Spinal cord (tissue), 10 donors: ENCODE measurements around the gene CHN2. TPM values are rescaled to one million over a fixed set of nuclear protein-coding genes. Genes with fewer than 3 reads are reported as not detected.
A peak's percentile ranks its signal among the peaks of the same experiment; 100 is the strongest.

Experiments used
- DNase-seq, 6 donors: peaks; one replicate each; pipeline versions ENCODE4 v3.0.0 to v3.0.0-alpha.2; 2013 to 2015; ENCODE audit warnings: low spot score in 6 of 6, low read depth in 4 of 6
- H3K27ac ChIP-seq: one replicate; pipeline ENCODE4 v1.5.1; 2013; ENCODE audit warnings: low read depth, low read length, control low read depth
- H3K27me3 ChIP-seq: one replicate; pipeline ENCODE4 v1.6.1; 2013; ENCODE audit warnings: low read length; ENCODE audit not compliant: control insufficient read depth, insufficient read depth
- H3K36me3 ChIP-seq: one replicate; pipeline ENCODE4 v1.6.1; 2013; ENCODE audit warnings: low read length; ENCODE audit not compliant: control insufficient read depth, insufficient read depth
- H3K4me1 ChIP-seq: one replicate; pipeline ENCODE4 v1.6.1; 2013; ENCODE audit warnings: low read length; ENCODE audit not compliant: control insufficient read depth, insufficient read depth
- H3K4me3 ChIP-seq: one replicate; pipeline ENCODE4 v1.5.1; 2013; ENCODE audit warnings: low read depth, low read length, control low read depth
- H3K9me3 ChIP-seq: one replicate; pipeline ENCODE4 v1.6.1; 2013; ENCODE audit warnings: low read length; ENCODE audit not compliant: control insufficient read depth, insufficient read depth
- WGBS: methylation state at CpG from one replicate; pipeline ENCODE4 v1.1.5; 2013; ENCODE audit warnings: missing lambda C conversion rate; ENCODE audit not compliant: insufficient coverage; 5-methylcytosine and 5-hydroxymethylcytosine counted together
- polyA plus RNA-seq, 2 donors: library from polyadenylated mRNA; unstranded; fragments of 120-200 nt; gene quantifications; one replicate each; pipeline ENCODE4 v1.2.1, GENCODE V29; 2013; ENCODE audit not compliant: insufficient read length in 2 of 2
- total RNA-seq, 2 donors: library from RNA; depleted of rRNA in 1 of 2; stranded (reverse); fragments of 120-200 nt in 1 of 2; fragments of >200 nt in 1 of 2; gene quantifications; one replicate each; pipeline versions ENCODE4 v1.2.3 to v1.2.4, GENCODE V29; 2013 to 2014
- donor health status: healthy.

The CHN2 gene
- total and polyA plus RNA-seq, 4 donors, result 17.9 to 30.5 (median 21.4) TPM

DNA sequence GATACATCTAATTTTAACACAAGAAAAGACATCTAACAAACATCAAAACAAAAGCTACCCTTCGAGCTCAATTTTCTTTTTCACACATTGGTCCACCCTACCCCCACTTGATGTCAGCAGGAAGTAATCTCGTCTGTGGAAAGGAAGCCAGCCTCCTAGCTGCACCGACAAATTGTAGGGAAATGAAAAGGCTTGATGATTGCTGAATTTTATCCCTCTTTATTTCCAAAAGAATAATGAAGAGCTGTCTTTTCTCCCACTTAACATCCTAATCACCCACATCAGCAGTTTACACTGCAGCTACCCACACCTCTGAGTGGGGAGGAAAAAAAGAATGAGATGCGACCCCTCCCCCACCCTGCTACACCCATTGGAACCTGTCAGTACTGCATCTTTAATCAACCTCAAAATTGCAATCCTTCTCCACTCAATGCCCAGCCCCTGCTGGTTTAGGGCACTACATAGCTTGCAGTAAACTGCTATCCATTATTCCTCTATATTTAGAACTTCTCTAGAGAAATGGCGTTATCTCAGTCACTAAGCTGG, 37.6 kb upstream of the CHN2 start:
- H3K4me3 ChIP-seq, result no peak overlapping the region
- no peaks in the 10 kb centered on the region for H3K36me3 ChIP-seq
- H3K4me1 ChIP-seq, result no peaks in the 10 kb centered on the region
- DNase-seq, result peak in 1 of 6 donors; percentile 69
- H3K9me3 ChIP-seq, result no peaks in the 10 kb centered on the region
- no CpG with 5 or more reads among the region's 5 CpGs for WGBS
- no peaks in the 10 kb centered on the region for H3K27me3 ChIP-seq
- no peak overlapping the region for H3K27ac ChIP-seq

DNA sequence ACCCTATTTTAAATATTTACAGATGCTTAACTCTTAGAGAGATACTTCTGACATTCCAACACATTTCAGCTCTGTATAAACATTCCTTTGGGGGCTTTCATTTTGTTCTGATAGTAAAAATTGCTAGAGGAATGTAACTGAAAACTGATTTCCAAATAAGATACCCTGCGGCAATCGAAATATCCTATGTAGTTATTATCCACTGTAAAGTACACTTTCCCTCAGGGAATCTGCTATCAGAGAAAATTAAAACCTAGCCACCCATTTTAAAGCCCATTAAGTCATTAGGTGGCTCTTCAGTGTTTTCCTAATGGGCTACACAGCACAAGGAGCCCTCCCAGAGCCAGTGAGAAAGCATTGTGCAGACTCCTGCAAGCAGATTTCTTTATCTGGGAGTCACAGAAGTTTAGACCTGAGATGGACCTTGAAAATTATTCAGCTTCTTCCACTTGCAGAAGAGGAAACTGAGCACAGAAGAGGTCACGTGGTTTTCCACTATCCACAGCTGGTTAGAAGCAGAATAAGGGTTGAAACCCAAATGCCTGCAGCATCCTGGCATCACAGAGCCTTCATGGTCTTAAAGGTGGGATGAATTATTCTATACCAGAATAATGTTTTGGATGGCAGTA, 35.7 kb upstream of the CHN2 start:
- no peaks in the 10 kb centered on the region for H3K4me1 ChIP-seq
- H3K9me3 ChIP-seq, result no peaks in the 10 kb centered on the region
- H3K4me3 ChIP-seq, result no peak overlapping the region
- no peaks in the 10 kb centered on the region for H3K27me3 ChIP-seq
- H3K36me3 ChIP-seq, result no peaks in the 10 kb centered on the region
- 30% methylated on average over 2 of the region's 3 CpGs for WGBS
- no peak overlapping the region for H3K27ac ChIP-seq
- DNase-seq, result peak in 1 of 6 donors; percentile 85

DNA sequence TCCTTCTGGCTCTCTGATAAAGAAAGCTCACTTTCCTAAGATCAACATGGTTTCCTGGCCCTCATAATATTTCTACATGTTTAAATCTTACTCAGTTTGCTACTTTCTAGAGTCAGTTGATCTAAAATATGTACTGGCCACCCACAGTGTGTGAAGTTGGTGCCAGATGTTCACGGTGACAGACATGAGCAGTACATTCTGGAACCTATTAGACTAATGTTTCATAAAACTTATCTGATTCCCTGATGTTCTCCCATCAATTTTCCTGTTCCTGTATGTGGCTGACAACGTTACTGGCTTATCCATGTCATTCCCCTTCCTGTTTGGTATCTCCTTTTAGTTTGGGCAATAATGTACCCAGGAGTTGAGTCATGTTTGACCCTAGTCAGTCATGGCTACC, 34.5 kb upstream of the CHN2 start:
- DNase-seq, result no peak
- H3K4me3 ChIP-seq, result no peak overlapping the region
- 100% methylated on average over 1 of the region's 2 CpGs for WGBS

DNA sequence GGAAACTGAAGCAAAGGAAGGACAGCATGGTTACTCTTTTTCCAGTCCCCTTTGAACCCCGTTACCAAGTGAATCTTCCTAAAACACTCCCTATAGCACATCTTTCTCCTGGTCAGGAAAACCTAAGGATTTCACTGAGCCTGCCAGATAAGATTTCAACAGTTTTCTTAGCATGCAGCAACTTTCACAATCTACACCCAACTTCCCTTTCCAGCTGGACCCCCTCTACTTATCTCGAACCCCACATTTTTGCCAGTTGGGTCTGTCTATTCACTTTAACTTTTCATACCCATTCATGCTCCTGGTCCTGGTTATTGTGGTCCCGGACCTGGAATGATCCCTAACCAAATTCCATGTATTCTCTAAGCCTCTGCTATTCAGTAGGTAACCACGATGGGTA, 33.3 kb upstream of the CHN2 start:
- Histone ChIP-seq H3K4me1 (no peaks in the 10 kb centered on the region), H3K27ac (no peak overlapping the region), H3K9me3 (no peaks in the 10 kb centered on the region), H3K27me3 (no peaks in the 10 kb centered on the region), H3K4me3 (no peak overlapping the region), H3K36me3 (no peaks in the 10 kb centered on the region)
- no peak for DNase-seq
- 93% methylated on average over 3 of the region's 4 CpGs for WGBS

More for the DNA sequence above, 34.5 kb upstream of the CHN2 start:
- no peaks in the 10 kb centered on the region for H3K36me3 ChIP-seq
- no peaks in the 10 kb centered on the region for H3K4me1 ChIP-seq
- no peak overlapping the region for H3K27ac ChIP-seq
- no peaks in the 10 kb centered on the region for H3K9me3 ChIP-seq
- H3K27me3 ChIP-seq, result no peaks in the 10 kb centered on the region

DNA sequence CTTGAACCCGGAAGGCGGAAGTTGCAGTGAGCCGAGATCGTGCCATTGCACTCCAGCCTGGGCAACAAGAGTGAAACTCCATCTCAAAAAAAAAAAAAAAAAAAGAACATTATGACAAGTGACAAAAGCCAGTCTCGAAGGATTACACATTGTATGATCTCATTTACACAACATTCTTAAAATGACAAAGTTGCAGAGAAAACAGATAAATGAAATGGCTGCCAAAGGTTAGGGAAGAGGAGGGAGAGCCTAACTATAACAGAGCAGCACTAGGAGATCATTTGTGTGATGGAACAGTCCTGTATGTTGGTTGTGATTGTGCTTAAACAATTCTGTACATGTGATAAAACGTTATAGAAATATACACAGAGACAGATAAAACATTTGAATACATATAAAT, 32.0 kb upstream of the CHN2 start:
- Histone ChIP-seq H3K4me3 (no peak overlapping the region), H3K27me3 (no peaks in the 10 kb centered on the region), H3K27ac (no peak overlapping the region), H3K9me3 (no peaks in the 10 kb centered on the region), H3K4me1 (no peaks in the 10 kb centered on the region), H3K36me3 (no peaks in the 10 kb centered on the region)
- WGBS, result no CpG with 5 or more reads among the region's 6 CpGs
- no peak for DNase-seq

DNA sequence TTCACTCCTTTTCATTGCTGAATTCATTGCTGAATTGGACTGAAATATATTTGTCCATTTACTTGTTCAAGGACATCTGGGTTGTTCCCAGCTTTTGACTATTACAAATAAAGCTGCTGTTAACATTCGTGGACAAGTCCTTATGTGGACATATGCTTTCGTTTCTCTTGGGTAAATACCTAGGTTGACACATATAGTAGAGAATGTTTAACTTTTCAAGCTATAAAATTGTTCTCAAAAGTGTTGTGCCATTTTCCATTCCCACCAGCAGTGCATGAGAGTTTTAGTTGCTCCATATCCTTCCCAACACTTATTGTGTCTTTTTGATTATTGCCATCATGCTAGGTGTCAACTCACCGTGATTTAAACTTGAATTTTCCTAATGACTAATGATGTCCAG, 30.7 kb upstream of the CHN2 start:
- Histone ChIP-seq H3K36me3 (no peaks in the 10 kb centered on the region), H3K27me3 (no peaks in the 10 kb centered on the region), H3K9me3 (no peaks in the 10 kb centered on the region), H3K4me3 (no peak overlapping the region), H3K4me1 (no peaks in the 10 kb centered on the region), H3K27ac (no peak overlapping the region)
- 90% methylated on average over 2 of the region's 3 CpGs for WGBS
- DNase-seq, result no peak

DNA sequence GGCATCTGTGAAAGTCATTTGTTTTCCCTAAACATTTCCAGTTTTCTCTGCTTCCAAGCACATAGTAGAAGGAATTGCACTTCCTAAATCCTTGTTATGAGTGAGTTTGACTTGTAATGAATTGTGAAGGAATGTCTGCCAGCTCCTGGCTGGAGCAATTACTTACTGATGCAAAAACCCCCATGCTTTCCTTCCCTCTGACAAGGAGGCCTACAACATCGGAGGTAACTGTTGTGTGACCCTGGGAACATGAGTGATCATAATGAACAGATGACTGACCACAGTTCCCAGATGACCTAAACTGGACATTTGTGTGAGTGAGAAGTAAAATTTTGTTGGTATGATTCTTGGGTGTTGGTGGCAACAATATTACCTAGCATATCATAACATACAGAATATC, 26.9 kb upstream of the CHN2 start:
- no peaks in the 10 kb centered on the region for H3K27me3 ChIP-seq
- H3K9me3 ChIP-seq, result no peaks in the 10 kb centered on the region
- no peaks in the 10 kb centered on the region for H3K36me3 ChIP-seq
- DNase-seq, result peak in 1 of 6 donors; percentile 39
- no CpG with 5 or more reads among the region's 1 CpG for WGBS
- no peaks in the 10 kb centered on the region for H3K4me1 ChIP-seq
- H3K4me3 ChIP-seq, result no peak overlapping the region
- H3K27ac ChIP-seq, result no peak overlapping the region

DNA sequence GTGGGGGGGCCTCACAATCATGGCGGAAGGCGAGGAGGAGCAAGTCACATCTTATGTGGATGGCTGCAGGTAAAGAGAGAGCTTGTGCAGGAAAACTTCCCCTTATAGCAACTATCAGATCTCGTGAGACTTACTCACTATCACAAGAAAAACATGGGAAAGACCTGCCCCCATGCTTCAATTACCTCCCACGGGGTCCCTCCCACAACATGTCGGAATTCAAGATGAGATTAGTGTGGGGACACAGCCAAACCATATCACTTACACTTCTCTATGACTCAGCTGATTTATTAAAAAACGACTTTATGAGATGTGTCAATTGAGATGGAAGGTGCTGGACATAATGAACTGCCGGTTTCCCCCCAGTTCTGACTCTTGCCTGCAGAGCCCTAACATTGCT, 23.8 kb upstream of the CHN2 start:
- no peak overlapping the region for H3K27ac ChIP-seq
- no peaks in the 10 kb centered on the region for H3K4me1 ChIP-seq
- no peaks in the 10 kb centered on the region for H3K36me3 ChIP-seq
- no peaks in the 10 kb centered on the region for H3K27me3 ChIP-seq
- DNase-seq, result no peak
- WGBS, result 100% methylated on average over 1 of the region's 7 CpGs
- no peak overlapping the region for H3K4me3 ChIP-seq
- no peaks in the 10 kb centered on the region for H3K9me3 ChIP-seq

DNA sequence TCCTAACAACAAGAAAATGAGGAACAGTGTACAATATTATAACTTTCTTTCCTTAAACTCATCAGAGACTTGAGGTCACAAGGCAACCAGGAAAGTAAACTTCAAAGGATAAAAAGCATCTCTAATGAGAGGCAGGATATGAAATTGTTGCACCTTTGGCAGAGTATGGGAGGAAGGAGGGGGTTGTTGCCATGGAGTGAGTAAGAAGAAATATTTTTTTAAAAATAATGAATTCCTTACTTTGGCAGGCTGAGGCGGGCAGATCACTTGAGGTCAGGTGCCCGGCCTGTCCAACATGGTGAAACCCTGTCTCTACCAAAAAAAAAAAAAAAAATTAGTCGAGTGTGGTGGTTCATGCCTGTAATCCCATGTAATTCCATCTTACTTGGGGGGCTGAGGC, 21.1 kb upstream of the CHN2 start:
- no peaks in the 10 kb centered on the region for H3K27me3 ChIP-seq
- WGBS, result no CpG with 5 or more reads among the region's 3 CpGs
- H3K4me1 ChIP-seq, result no peaks in the 10 kb centered on the region
- no peaks in the 10 kb centered on the region for H3K36me3 ChIP-seq
- H3K27ac ChIP-seq, result no peak overlapping the region
- DNase-seq, result no peak
- H3K9me3 ChIP-seq, result no peaks in the 10 kb centered on the region
- H3K4me3 ChIP-seq, result no peak overlapping the region

DNA sequence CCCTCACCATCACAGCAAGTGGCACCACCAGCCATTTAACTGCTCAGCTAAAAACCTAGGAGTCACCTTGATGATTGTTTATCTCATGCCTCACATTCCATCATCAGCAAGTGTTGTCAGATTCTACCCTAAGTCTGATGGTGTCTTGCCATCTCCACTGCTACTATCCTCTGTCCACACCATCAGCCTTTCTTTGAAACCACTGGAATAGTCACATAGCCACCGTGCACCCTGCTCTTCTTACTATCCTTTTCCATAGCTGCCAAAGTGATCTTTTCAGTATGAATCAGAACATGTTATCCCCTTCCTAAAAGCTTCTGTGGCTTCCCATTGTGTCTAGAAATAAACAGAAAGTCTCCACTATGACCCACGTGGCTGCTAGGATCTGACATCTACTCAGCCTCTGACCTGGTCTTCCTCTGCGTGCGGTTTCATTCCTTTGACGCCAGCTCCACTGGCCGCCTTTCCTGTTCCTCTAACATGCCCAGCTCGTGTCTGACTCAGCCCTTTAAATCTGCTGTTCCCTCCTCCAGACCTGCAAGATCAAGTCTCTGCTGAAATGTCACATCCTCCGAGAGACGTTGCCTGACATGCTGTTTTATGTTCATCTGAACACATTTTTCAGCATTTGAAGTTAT, 16.5 kb upstream of the CHN2 start:
- peak in 1 of 6 donors; percentile 26 for DNase-seq
- Histone ChIP-seq H3K4me3 (no peak overlapping the region), H3K9me3 (no peaks in the 10 kb centered on the region), H3K27ac (no peak overlapping the region), H3K4me1 (no peaks in the 10 kb centered on the region), H3K36me3 (no peaks in the 10 kb centered on the region), H3K27me3 (no peaks in the 10 kb centered on the region)
- 78% methylated on average over 9 of the region's 9 CpGs for WGBS
